Stimulated activated CD4-positive, alpha-beta T cell treated with anti-CD3 and anti-CD28 coated beads, TNF-alpha, amount 100 ng/mL, for 1 hour (primary cell): Measurements from ENCODE around the gene ADAMTS17.
"Not testable (repeated sequence)": the region's sequence is repeated elsewhere in the genome, so short reads cannot be mapped to it uniquely, and the experiment has no call there.

ENCODE experiments used
- DNase-seq, 3 donors: peaks; one replicate each; pipeline ENCODE4 v3.0.0-alpha.2; 2020; ENCODE audit warnings: low read depth in 3 of 3, low spot score in 1 of 3

ADAMTS17 gene

GRCh38 chr15:99983171-99983885 lies 358.4 kb downstream of the ADAMTS17 start:
- no peak for DNase-seq

- no peak for DNase-seq
Measured at GRCh38 chr15:99982662-99983061, 359.1 kb downstream of the ADAMTS17 start.

DNA sequence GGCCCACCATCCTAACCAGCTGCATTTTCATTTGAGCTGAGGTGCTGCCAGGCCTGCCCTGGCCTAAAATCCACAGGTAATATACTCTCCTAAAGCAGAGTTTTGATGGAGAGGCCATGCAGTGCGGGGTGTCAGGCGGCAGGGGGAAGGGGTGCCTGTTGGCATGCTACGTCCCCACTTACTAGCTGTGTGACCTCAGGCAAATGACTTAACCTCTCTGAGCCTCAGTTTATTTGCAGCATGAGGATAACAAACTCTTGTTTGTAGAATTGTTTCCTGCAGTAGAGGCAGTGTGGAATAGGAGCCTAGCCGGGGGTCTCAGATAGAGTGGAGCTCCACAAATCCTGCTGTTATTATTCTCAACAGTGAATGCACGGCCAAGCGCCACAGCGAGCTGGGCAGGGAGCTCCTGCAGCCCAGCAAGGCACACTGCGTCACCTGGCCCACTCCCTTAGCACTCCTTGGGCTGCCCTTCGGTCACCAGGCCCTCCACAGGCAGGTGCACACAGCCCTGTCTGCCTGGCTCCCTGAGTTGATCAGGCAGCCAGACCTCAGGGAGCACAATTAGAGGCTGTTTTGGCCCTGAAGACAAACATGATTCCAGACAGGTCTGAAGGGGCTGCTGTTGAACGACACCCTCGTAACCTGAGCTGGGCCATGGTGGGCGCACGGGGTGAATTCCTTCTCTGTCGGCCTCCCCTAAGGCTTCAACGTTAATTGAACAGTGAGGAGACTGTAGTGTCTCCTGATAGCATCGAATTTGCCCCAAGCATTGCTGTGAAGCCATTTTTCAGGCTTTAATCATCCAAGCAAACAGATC lies 359.7 kb downstream of the ADAMTS17 start:
- no peak for DNase-seq

DNA sequence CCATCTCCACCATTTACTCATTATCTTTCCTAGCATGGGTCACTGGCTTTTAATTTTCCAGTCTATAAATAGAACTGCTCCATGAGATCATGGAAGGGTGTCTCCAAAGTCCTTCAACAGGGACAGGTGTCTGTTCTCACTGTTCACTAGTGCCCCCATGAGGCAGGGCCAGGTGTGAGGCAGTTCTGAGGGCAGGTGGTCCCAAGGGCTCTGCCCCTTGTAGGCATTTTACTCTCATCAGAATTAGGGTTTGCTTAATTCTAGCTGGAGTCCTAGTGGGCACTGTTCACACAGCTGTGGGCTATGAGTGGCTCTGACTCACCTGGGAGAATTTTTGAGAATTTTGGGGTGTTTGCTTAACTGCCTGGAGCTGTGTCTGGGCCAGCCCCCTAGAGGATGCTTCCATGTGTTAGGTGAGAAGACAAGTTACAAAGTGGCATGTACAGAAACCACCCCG lies 360.6 kb downstream of the ADAMTS17 start:
- no peak for DNase-seq

- DNase-seq, result no peak
Measured at GRCh38 chr15:99980752-99981151, 361.0 kb downstream of the ADAMTS17 start.

DNA sequence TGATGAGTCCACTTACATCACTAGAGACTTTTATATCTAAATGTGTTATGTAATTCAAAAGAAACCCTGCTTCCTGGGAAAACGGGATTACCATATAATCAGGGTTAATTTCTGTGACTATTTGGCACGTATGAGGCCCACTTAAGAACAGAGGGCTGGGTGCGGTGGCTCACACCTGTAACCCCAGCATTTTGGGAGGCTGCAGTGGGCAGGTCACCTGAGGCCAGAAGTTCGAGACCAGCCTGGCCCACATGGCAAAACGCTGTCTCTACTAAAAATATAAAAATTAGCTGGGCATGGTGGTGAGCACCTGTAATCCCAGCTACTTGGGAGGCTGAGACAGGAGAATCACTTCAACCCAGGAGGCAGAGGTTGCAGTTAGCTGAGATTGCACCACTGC lies 361.9 kb downstream of the ADAMTS17 start:
- not testable (repeated sequence) for DNase-seq

DNA sequence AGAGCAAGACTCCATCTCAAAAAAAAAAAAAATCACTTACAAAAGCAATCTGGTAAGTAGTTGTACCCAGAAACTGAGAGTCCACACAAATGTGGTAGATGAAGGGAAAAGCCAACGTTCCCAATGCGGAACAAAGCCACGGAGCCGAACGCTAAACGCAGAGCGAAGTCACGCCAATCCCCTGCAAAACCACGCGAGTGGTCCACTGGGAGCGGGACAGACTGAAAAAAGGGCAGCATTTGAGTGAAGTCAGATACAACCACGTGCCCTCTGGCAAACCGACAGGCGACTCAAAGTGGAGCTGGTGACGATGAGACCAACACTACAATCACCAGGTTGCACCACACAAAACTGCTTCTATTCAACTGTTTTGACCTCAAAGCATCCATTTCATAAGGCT lies 362.4 kb downstream of the ADAMTS17 start:
- no peak for DNase-seq

DNA sequence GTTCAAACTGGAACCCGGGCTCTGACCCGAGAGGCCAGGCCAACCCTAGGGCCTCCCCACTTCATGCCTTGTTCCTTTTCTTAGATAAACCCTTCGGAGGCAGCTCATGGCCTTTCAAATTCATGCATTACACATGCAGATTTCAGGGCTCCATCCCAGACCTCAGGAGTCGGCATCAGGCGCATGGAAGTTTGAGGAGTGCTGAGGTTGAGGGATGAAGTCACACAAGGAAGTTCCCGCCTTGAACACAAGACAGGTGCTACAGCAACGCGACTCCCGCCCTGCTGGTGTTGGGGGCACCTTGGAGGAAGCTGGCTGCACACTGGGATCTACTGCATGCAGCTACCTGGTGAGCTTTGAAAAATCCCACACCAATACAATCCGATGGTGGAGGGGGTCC lies 363.3 kb downstream of the ADAMTS17 start:
- DNase-seq, result no peak

GRCh38 chr15:99977929-99978328 lies 363.8 kb downstream of the ADAMTS17 start:
- DNase-seq, result no peak

GRCh38 chr15:99976811-99977271 lies 364.9 kb downstream of the ADAMTS17 start:
- DNase-seq, result no peak

- DNase-seq, result no peak
Measured at GRCh38 chr15:99976000-99976399, 365.8 kb downstream of the ADAMTS17 start.

DNA sequence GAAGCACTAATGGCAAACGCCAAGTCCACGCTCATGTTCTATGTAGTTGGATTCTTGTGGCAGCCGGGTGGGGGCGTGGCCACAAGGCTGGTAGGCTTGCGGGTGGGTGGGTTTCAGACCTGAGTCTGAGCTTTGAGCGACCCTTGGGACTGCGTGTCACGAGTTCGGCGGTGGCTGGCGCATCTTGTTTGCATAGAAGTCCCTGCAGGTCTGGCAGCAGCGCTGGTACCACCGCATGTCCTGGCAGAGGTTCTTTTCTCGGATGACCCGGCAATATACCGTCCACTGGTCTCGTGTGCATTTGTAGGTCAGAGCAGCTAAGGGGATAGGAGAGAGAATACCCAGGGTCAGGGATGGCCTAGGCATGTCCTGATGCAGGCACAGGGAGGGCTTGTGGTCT lies 367.5 kb downstream of the ADAMTS17 start:
- DNase-seq, result no peak

DNA sequence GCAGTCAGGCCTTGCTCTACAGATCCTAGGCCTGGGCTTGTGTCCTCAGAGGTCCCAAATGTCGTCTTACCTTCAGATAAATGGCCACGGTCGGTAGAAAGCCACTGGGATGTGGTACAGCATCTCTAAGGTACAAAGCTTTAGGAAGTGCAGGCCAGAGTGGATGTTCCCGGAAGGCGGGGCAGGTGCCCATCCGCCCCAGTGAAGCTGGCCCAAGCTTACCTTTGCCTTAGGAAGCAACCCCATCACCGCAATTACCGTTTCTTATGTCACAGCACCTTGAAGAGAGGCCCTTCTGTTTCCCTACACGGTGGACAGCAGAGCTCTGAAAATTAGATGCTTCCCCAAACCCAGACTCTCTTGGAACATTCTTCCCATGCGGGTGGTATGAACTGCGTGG lies 368.4 kb downstream of the ADAMTS17 start:
- DNase-seq, result no peak

DNA sequence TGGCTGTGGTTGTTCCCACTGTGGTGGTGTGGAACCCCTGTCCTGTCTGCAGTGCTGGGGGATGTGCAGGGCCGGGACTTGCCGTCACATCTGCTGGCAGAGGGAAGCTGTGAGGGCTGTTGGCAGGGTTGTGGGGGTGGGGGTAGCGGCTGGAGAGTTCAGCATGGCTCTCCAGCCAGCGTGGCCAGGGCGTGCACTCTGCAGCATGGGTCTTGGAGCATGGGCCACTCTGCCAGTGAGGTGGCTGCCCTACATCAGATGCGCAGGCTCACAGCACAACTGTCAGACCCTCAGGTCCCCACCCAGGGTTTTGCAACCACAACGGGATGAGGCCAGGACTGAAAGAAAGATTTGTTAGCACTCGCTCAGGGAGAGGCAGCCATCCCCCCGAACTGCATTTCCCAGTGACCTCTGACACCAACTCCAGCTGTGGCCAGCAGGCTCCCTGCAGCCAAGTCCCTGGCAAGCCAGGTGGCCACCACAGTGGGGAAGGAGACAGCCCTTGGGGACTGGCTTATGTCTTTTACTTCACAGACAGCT lies 370.8 kb downstream of the ADAMTS17 start:
- no peak for DNase-seq

- no peak for DNase-seq
Measured at GRCh38 chr15:99969261-99969920, 372.4 kb downstream of the ADAMTS17 start.

GRCh38 chr15:99967841-99968371 lies 373.9 kb downstream of the ADAMTS17 start:
- no peak for DNase-seq

DNA sequence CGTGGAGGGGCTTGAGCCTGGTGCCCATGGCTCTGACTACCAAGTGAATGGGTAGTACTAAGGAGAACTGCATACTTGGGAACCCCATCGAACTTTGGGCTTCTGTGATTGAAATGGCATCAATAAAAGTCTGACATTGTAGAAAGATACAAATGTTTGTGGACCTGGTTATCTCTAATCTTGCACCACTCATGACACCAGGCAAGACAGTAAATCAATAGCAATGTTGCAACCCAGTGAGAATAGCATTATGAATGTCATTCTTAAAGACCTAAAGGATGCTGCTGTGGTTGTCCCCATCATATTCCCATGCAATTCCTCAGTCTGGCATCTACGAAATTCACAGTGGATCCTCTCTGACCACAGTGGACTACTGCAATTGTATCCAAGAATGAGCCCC lies 375.0 kb downstream of the ADAMTS17 start:
- DNase-seq, result no peak

GRCh38 chr15:99965376-99965775 lies 376.4 kb downstream of the ADAMTS17 start:
- DNase-seq, result no peak

- DNase-seq, result no peak
Measured at GRCh38 chr15:99963976-99964375, 377.8 kb downstream of the ADAMTS17 start.

DNA sequence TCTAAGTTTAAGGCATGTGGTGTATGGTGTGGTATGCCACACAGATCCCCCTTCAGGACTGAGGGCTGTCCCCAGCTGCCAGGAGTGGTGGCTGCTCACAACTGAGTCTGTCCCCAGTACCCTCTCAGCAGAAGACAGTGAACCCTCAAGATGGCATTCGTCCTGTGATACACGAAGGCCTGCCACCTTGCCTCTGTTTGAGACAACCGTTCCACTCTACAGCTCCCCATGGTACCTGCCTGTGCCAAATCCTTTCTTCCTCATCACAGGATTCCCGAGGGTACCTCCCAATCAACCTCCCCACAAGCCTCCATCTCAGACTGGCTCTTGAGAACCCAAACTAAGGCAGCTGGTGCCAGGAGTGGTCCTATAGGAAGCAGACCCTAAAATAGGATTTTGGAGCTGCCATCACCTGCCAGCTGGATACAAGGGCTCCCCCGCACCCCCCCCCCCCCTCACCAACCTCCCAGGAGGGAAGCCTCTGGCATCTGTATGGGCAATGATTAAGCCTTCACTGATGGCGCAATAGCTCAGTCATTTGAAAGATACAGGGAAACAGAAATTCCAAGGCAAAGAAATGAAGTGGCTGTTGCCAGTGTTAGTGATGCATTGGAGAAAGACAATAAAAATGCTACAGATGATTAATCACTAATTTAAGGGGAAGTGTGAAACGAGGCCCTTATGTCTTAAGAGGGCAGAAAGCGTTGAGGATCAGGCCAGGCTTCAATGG lies 378.5 kb downstream of the ADAMTS17 start:
- no peak for DNase-seq
